Fibroblast of the conjunctiva (primary cell): ENCODE data around the gene SRI.

ENCODE experiments used
- DNase-seq: peaks from one replicate; pipeline ENCODE4 v3.0.0-alpha.2; 2010; ENCODE audit warnings: low read depth

SRI gene

DNA sequence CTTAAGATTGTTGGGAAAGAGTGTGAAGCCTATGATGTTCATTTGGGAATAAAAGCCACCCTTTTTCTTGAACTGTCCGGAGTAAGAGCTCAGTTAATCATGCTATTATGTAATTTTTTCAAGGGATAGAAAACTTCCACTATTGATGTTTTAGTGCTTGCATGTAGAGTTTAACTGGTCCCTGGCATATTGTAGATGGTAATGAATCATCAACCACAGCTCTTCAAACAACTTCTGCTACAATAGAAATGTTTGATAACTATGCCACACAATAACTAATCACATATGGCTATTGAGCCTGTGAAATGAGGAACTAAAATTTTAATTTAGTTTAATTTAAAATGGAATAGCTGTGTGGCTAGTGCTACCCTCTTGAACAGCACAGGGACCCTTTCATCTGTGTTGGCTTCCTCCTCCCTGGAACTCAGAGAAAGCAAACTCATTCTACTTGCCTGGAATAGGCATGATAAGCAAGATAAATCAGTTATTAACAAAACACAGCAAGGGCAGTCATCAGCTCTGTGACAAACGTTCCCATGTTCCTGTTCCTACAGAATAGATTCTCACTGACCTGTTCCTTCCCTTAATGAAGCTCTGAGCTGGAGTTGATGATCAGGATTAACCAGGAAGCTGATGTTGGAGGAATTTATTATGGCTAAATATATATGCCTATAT lies 4.9 kb upstream of the SRI start:
- no peak for DNase-seq

DNA sequence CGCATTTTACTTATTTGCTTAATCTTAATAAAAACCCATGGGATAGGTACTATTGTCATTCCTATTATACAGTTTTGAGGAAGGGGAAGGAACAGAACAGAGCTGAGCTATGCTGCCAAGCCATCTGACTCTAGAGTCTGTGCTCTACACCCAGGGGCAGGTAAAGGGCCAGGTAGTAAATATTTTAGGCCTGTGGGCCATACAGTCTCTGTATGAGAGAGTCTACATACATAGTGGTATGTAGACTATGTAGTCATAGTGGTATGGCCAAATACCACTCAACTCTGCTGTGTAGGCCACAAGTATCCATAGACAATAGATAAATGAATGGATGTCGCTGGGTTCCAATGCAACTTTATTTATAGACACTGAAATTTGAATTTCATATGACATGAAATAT lies 3.4 kb upstream of the SRI start:
- no peak for DNase-seq

DNA sequence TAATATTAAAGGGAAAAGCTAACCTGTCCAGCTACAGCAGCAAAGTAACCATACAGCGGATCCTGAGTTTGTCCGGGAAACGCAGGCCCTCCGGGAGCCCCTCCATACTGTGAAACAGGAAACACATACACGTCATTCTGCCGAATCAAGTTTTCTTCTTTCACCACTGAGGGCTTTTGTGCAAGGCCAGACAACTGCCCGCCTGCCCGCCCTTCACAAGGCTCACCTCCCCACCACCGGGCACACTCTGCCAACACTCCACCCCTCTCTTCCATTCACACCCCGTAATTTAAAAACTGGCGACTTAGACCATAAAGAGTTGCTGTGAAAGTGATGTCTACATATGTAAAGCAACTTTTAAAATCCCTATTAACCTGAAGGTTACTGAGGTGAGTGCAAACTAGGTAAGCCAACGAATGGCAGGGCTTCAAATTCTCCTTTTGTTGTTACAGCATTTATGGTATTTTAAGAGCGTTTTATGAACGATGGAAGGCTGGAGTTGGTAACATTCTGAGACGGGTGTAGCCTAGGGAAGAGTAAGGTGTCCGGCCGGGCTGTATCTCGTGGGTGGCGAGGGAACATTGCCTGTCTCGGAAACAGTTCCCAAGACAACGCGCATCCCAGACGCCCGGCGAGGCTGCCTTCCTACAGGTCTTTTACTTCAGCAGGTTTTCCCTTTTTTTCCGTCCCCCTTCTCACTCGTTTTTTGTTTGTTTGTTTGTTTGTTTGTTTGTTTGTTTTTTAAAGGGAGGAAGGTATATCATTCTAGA lies 817 bp downstream of the SRI start:
- DNase-seq, result no peak

DNA sequence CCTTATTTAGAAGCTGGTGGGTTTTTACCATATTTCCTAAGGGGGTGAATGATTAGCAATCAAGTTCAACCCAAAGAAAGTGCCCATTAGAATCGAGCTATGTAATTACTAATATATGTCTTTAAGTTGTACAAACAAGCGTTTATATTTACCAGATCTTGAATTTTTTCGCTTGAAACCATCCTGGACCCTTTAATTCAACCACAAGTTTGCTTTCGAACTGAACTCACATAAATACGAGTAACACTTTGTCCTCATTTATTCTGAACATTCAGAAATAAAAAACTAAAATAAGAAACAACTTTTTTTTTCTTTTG lies 1.5 kb downstream of the SRI start:
- no peak for DNase-seq

DNA sequence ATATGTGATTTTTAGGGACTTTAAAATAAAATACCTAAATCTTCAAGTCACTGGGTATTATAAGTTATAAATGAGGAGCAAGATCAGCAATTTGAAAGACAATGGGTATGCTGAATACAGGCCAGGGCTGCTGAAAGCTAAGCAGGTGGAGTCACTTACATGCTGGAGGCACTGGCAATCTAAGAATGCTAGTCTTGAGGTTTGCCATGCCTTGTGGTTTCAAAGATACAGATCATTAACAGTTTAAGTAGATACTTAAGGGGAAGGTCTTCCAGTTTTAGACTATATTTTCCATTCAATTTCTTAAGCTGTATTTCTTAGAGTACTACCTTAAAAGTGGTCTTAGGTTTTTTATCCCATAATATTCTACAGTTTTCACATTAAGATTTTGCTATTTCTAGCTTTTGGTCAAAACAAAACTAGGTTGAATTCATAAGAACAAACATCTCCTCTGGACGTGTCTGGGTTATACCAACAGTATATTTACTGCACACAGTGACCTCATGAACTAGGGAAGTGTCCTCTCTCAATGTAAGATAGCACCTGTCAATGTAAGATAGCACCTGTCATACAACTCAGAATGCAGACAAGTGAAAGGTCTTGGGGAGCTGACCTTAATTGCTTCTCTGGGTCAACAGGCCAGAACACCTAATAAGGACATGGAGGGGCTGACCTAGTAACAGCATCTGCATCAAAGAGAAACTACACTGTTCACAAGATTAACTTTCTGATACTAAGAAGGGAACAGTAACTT lies 2.0 kb downstream of the SRI start:
- DNase-seq, result no peak

DNA sequence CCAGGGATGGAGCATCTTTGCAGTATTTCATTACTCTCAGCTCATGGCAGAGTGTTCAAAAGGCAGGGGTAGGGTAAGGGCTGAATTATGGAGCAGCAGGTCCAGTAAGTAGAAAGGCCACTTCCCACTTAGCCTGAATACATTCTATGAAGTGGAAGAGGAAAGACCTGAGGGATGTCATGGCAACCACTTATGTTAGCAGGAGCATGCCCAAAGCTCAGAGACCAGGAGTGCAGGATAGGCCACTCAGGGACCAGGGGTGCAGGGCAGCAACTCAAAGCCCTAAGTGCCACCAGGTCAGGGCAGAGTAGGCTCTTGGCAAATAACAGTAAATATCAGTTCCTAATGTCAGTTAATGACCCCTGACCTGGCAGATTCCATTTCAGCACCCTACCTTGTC lies 3.6 kb downstream of the SRI start:
- DNase-seq, result no peak

DNA sequence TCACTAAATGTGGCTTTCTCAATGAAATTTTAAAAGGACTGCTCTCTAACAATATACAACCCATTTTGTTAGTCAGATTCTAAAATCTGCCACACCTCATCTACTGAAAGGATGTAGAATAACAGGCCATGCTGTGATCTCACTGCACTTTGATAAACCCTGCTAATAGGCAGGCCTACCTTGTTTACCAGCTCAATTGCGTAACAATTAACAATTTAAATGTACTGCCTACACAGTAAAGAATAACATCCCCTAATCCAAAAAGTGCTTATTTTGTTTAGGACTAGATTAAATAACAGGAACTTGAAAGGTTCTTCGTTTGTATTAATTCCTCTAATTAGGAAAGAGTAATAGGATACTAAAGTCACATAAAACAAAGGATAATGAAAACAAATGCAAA lies 4.5 kb downstream of the SRI start:
- DNase-seq, result no peak

DNA sequence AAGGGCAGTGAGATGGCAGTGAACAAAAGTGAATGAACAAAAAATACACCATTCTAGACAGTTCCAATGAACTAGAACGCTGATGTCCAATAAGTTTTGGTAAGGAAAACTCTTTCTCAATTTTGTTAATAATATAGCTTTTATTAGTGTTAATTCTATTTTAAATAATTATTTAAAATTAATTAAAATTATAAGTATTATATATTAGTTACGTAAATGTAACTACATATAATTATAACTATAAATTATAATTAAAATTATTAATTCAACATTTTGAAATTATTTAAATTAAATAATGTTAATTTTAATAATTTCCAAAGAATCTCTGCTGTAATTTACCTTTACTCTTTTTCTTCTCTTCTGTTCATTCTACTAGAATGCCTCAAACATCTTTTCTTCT lies 5.4 kb downstream of the SRI start:
- DNase-seq, result no peak

DNA sequence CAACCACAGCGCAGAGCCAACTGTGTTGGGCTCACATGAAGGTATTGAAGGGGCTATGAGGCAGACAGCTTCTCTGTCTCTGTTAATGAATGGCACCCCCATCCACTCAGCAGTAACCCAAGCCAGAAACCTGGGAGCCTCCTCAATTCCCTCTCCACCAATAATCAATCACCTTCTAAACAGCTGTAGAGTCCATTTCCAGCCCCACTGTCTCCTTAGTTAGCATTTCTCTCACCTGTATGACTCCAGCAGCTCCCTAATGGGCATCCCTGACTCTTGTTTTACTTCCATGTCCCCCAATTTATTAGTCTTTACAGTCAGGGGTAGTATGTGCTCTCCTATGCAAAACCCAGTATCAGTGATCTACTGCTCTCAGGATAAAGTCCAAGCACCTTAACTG lies 6.9 kb downstream of the SRI start:
- DNase-seq, result no peak

DNA sequence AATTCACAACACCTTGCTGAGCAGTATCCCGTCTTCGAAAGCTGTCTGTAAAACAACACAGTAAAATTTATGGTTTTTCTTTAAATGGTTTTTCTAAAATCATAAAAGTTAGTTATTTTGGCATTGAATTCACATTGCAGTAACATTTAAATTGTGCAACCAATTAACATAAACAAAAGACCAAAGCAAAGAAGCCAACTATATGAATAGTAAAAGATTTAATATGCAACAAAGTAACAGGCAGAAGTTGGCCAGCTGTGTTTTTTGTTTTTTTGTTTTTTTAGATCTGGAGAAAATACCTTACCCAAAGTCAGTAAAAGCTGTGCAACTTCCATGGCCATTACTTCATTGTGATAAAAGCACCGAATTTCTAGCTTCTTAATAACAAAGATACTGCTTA lies 11.3 kb downstream of the SRI start:
- no peak for DNase-seq

DNA sequence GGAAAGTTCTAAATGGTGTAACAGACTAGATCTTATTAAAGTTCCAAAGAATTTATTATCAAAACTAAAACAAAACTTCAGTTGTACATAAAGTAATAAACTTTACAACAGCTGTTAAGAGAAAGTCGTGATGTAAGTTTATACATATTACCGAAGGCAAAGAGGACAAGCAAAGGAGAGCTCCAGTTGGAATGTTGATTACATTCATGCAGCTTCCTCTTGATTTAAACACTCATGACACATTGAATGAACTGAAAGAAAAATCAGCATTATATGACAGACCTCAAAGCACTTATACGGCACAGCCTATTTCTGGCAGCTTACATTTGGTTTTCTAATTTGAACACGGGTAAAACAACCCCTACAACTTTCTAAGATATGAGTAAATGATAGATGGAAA lies 13.6 kb downstream of the SRI start:
- DNase-seq, result no peak

DNA sequence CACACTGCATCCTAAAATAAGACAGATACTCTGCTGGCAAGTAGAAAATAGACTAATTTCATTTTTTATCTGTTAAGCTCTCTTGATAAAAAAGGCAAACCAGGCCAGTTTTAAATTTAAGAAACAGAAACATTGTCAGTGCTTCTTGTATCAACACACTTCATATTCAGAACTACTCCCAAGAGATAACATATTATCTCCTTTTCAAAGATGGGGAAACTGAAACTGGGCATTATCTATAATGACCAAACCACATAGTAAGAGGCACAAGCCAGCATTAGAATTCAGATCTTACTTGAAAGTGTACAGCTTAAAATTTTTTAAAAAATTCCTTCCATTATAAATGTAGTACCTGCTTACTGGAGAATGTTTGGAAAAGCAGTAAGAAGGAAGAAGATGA lies 14.7 kb downstream of the SRI start:
- no peak for DNase-seq

DNA sequence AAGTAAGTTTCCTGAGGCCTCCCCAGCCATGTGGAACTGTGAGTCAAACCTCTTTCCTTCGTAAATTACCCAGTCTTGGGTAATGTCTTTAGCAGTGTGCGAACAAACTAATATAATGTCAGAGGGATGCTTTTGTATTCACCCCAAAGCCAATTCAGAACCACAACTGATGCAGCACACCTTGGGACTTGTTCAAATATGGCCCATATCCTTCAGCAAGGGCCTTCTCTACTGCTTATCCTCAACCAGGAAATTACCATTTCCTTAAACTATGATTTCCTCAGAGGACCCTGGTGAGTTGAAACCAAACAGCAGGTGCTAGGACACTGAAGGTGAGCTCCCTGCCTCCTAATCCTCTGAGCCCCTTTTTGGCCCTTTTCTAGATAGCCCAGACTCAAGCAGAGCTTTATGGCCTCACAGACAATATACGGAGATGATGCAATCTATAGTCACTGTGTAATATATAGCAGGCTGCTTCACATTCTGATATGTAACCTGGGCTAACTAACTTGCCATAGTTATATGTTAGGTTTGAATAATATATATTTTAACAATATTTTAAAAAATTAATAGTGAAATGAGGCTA lies 15.2 kb downstream of the SRI start:
- DNase-seq, result no peak

DNA sequence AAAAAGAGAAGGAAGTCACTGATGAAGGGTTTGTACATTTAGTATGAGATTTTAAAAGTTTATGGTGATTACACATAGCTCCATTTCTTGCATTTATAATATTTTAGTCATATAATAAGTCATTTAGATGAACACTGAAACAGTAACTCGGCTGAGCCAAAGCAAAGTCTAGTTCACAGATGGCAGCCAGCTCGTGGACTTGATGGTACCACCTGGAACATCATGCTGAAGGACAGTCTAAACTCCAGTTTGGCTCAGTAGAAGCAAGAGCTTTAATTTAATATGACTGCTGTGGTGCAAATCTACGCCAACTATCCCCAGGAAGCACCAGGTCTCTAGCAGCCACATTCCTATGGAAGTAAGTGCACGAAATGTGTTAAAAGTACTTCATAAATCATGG lies 16.4 kb downstream of the SRI start:
- no peak for DNase-seq

DNA sequence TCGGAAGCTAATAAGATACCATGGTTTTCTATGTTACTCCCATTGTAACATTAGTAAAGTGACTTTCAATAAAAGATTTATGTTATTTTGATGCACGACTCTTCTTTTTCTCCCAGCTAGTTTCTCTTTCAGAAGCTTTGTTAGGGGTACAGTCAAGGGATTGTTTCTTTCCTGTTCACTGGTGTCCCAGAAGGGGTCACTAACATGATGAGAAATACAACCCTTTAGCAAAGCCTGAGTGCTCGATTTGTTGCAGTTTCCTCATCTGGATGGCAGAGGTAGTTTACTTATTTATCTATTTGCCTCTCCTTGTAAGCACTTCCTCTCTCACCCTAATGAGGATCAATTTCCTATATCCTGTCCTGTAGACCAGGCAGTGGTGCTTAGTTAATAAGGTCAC lies 17.0 kb downstream of the SRI start:
- DNase-seq, result no peak

DNA sequence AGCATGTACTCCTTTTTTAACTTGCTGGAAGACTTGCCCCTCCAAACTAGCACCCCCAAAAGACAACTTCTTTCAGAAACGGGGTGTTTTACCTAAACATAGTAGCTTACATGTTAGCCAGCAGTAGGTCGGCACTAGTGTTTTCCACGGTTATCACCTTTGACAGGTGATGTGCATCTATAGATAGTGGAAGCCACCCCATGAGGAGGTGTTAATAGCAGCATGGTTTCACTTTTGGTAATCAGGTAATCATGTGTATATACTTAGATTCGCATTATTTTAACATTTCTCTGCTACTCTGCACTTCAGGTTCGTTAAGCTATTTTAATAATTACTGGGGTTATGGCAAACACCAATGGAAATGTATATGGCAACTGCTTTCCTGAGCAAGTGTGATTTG lies 17.6 kb downstream of the SRI start:
- DNase-seq, result no peak

DNA sequence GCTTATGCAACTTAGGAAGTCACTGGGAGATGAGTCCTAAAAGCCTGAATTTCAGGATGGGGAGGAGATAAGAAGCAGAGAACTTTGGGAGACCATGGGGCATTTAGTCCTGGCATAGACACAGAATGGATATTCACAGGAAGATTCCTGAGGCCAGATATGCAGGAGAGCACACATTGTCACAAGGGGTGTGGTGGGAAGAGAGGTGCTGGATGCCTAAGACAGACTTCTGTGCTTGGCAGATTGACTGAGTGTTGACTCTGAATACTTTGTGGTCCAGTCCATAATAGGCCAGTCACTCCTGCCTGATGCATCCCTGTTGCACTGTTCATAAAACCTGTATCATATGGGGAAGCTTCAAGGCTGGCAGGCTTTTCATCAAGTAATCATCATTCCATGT lies 18.5 kb downstream of the SRI start:
- no peak for DNase-seq

DNA sequence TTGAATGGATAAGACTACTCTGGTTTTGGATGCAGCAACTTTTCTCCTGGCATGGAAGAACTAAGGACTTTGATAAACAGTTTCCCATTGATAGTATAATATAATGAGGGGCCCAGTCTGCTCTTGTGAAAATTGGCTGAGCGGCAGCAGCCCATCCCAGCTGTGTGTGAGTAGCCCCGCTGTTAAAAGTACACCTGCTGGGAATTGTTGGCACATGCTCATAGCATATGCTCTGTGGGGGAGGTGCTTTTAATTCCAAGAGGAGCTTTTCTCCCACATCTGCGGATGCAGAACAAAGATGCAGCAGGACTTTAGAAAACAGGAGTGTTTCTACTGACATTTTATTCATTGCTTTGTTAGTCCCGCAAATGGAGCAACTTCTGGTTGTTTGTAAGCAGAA lies 19.0 kb downstream of the SRI start:
- DNase-seq, result no peak

DNA sequence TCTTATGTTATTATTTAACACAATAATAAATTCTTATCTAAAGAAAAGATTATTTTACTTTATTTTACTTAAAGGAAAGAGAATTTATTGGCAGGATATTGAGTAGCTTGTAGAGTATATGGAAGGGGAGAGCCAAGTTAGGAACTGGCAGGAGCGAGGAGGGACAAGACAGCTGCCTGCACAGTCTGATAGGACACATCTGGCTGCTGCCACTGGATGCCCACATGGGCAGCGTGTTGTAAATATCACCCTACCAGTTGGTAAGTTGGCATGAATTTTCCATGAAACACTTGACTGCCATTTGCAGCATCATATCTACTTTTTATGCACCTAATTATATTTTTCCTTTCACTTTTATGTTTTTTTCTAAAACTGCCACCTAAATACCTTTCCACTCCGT lies 19.6 kb downstream of the SRI start:
- no peak for DNase-seq

DNA sequence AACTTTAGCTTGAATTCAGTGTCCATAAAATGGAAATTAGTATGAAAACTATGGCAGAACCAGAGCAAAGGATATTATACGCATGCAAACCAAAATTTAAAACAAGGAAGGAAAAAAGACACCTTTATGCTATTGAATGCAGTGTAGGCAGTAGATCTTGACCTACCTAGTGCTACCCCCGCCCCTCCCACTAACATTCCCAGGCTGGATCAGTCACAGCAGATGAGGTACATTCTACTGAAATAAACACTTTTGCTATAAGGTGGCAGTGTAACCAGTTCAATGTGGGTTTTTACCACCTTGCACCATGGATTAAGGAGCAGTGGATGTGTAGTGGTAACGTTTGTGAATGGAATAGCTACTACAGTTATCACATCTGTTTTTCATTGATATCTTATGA lies 27.9 kb downstream of the SRI start:
- no peak for DNase-seq

DNA sequence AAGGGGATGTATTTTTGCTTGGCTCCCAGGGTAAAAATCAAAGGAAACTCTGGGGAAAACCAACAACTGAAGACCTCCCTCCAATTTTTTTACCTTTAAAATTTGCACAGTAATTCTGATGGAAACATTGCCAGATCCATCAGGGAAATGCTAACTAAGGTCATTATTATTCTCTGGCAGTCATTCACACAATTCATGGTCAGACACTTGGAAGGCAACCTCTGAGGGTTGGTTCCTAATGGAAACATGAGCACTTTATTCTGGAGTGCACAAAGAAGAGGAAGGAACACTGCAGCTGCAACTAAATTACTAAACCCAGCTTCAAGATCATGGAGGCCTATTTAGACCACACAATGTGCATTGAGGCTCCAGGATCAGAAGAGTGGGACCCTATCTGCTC lies 34.2 kb downstream of the SRI start:
- DNase-seq, result no peak

DNA sequence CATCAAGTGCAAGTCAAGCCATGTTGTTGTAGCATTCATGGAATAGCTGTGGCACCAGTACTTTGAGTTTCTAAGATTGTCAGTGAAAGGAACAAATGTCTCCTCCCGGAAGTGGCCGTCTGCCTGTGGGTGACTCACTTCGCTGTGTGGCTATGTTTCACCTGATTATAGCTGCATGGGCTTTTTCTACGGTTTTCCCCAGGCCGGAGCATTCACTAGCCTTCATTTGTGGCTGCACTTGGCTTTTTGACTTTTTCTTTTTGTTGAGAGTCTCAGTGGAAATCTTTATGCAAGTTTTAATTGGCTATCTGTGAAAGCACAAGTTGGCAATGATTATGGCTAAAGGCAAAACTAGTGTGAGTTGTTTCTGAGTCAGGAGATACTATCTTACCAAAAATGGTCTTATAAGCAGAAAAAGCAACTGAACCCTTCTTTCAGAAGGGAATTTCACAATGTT lies 35.0 kb downstream of the SRI start:
- no peak for DNase-seq

DNA sequence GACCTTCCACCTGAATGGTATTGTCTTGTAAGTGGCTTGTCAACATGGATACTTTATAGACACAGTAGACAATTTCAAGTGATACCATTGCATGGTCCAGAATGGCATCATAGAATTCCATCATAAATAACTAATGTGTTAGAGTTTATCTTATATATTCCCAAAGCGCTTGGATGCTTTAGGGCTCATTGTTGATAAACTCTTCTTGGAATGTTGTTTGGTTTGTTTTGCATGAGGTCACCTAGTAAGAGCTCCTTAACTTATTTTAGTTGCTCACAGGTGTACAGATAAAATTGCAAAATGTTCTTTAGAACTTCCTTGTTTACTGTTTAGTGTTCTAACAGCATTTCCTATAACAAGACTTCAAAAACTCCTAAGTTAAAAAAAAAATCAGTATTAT lies 36.8 kb downstream of the SRI start:
- DNase-seq, result no peak
